NCI-H146 treated with DMSO at 0.1 percent for 48 hours (cell line): ENCODE measurements around the gene SRSF3.
"Not testable (repeated sequence)": the region's sequence is repeated elsewhere in the genome, so short reads cannot be mapped to it uniquely, and the experiment has no call there.

Source experiments
- DNase-seq: peaks from one replicate; lab custom pipeline; 2025; ENCODE audit not compliant: unreplicated experiment; lab: John Stamatoyannopoulos, UW

The SRSF3 gene

DNA sequence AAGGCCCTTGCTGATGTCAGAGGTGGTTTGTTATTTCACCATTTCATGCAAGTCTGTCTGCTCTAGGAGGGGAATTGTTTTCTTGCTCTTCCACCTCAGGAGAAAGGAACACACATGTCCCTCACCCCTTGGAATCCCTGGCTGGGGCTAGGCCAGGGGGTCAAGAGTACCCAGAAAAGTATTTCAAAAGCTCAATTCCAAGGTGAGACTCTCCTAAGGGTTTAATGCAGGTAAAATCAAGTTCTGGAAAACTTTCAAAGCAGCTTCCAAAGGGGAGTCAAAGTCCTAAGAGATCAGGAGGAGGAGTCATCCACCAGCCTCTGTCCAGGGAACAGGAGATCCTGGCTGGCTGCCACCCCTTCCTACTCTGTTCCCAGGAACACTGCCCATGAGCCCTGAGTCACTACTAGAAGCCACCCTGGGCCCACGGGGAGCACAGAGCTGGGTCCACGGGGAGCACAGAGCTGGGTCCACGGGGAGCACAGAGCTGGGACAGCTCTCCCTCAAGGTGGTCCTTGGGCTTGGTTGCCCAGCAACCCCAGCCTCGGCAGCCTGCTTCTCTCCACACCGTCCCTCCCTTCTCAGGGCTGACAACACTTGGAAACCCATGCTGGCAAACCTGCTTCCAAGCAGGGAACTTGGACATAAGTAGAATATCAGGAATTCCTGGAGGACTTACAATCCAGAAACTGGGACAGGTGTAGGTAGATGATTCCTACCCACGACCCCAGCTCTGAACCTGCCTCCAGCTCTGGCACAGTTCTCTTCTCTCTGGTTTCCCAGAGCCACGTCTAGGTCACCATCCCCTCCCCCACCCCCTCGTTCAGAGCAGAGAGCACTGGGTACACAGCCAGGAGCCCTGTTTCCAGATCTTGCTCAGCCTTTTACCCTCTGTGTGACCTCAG is 49.0 kb downstream of the SRSF3 start:
- DNase-seq = no peak

DNA sequence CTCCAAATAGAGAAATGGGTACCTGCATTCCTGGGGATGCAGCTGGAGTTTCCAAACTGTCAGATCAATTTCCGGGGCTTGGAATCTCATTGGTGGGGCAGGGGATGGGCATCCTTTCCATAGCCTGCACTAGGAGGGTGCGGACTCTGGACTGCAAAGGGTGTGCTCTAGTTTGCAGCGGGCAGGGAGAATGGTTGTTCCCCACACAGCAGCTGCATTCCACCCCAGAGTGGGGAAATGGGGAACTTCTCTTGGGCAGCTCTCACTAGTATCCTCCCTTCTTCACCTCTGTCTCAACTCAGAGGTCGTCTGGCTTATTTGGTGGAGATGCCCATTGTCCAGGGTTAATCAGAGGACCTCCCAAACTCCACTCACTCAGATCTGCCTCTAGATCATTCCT is 49.8 kb downstream of the SRSF3 start:
- no peak for DNase-seq

DNA sequence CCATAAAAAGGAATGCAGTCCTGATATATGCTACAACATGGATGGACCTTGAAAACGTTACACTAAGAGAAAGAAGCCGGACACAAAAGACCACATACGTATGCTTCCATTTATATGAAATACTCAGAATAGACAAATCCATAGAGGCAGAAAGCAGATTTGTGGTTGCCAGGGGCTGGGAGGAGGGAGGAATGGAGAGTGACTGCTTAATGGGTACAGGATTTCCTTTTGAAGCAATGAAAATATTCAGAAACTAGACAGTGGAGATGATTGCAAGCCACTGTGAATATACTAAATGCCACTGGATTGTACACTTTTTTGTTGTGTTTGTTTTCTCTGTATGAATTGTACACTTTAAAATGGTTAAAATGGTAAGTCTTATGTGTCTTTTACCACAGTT is 54.9 kb downstream of the SRSF3 start:
- DNase-seq = no peak

DNA sequence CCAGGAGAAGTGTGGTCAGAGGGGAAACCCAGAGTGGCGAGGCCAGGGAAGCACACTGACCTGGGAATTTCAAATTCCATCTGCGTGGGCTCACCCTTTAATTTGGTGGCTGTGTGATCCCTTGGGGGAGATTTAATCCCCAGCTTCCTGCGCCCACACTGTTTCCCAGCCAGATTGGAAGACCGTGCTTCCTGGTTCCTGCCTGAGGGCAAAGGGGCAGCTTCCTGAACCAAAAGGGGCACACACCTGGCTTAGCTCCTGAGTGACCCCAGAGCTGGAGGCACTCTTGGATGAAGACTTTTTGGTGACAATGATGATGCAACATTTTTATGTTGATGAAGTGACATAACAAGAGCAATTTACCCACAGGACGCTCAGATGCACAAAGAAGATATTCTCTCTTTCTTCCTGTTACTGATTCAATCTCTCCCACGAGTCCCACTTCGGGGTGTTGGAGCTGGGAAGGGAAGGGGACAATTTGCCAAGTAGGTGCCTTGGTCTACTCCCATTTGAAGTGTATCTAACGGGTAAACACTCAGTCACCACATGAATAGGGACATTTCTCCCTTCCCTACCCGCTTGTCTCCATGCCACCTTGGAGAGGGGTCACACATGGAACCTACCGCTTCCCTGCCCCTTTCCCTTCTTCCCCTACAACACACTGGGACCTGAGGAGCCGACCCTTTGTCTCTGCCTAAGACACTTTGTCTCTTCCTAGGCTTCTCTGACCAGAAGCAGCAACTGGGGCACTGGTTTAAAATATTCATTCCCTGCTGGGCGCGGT is 55.7 kb downstream of the SRSF3 start:
- no peak for DNase-seq

DNA sequence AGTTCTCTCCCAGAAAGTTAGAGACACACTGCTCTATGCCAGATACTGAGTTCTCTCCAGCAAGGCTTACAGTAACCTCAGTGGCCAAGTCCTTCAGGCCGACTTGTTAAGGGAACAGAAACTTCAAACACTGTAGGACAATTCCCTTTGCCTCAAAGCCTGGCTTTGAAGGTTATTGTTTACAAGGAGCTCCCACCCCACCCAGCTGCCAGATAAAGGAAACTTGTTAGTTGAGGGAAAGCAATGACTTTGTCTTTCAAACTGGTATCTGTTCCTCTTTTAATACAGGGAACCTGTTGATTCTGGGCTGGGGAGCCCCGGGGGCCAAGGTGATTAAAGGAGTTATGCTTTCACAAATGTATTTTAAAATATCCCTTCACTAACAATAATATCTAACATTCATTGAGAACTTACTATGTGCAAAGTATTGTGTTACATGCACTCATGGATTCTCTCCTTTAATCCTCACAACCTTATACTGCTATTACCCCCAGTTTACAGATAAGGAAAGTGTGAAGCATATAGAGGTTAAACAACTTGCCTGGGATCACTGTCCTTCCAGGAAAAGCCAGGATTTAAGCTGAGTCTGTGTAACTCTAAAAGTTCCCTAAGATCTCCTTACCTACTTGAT is 56.8 kb downstream of the SRSF3 start:
- DNase-seq = no peak

DNA sequence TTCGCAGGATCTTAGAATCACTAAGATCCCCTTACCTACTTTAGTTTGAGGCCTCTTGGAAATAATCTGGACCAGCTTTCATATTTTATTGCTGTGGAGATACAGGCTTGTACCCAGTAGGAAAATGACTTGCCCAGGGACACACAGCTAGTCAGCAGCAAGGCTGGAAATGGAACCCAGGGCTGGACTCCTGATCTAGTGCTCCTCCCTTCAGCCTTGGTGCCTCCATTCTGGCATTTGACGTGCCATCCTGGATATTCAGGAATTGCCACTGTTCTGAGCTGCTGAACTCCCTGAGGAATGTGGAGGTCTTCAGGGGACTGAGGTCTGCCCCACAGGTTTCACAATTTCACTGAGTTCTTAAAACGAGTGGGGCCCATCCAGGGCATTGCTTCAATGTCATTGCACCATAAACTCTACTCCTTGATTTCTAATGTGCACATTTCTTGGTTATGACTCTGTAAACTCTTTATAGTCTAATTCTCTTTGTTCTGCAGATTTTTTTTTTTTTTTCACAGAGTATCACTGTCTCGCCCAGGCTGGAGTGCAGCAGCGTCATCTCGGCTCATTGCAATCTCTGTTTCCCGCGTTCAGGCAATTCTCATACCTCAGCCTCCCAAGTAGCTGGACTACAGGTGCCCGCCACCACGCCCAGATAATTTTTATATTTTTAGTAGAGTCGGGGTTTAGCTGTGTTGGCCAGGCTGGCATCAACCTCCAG is 57.7 kb downstream of the SRSF3 start:
- no peak for DNase-seq

DNA sequence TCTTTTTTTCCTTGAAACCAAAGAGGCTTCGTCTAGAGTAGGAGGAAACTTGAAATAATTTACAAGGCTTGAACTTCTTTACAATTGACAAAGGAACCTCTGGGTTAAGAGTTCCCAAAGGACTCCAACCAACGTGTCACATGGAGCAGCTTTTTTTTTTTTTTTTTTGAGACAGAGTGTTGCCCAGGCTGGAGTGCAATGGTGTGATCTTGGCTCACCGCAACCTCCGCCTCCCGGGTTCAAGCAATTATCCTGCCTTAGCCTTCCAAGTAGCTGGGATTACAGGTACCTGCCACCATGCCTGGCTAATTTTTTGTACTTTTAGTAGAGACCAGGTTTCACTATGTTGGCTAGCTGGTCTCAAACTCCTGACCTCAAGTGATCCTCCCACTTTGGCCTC is 60.3 kb downstream of the SRSF3 start:
- DNase-seq = not testable (repeated sequence)
